H9 (cell line): Measurements from ENCODE around the gene RAP1GAP2. TPM values are rescaled to one million over a fixed set of nuclear protein-coding genes. Genes with fewer than 3 reads are reported as not detected.

Experiments used
- DNase-seq: peaks from one replicate; pipeline ENCODE4 v3.0.0-alpha.2; 2017
- H2AFZ ChIP-seq: one replicate; pipeline ENCODE4 v1.6.1; 2013; ENCODE audit warnings: mild to moderate bottlenecking, low read length, control low read depth, moderate library complexity
- H2AK5ac ChIP-seq: 2 replicates; pipeline ENCODE4 v1.6.1; 2013; ENCODE audit warnings: low read length, control low read depth, mixed read lengths; ENCODE audit not compliant: insufficient read length
- H2BK120ac ChIP-seq: one replicate; pipeline ENCODE4 v1.6.1; 2013; ENCODE audit warnings: low read depth, mild to moderate bottlenecking, low read length, control low read depth, inconsistent platforms; ENCODE audit not compliant: poor library complexity, severe bottlenecking
- H2BK12ac ChIP-seq: 2 replicates; pipeline ENCODE4 v1.6.1; 2013; ENCODE audit warnings: low read length, control low read depth, mixed read lengths, low read depth; ENCODE audit not compliant: insufficient read length
- H2BK15ac ChIP-seq: 2 replicates; pipeline ENCODE4 v1.6.1; 2013; ENCODE audit warnings: low read depth, low read length, control low read depth
- H2BK20ac ChIP-seq: one replicate; pipeline ENCODE4 v1.6.1; 2013; ENCODE audit warnings: low read depth, mild to moderate bottlenecking, low read length, control low read depth, inconsistent platforms; ENCODE audit not compliant: poor library complexity, severe bottlenecking
- H2BK5ac ChIP-seq: 2 replicates; pipeline ENCODE4 v1.6.1; 2013; ENCODE audit warnings: low read length, control low read depth, mixed read lengths; ENCODE audit not compliant: insufficient read length
- H3K14ac ChIP-seq: 2 replicates; pipeline ENCODE4 v1.6.1; 2013; ENCODE audit warnings: low read length, control low read depth; ENCODE audit not compliant: insufficient read depth
- H3K18ac ChIP-seq: 2 replicates; pipeline ENCODE4 v1.6.1; 2013; ENCODE audit warnings: low read depth, mild to moderate bottlenecking, mixed read lengths, low read length, control low read depth; ENCODE audit not compliant: insufficient read length
- H3K23ac ChIP-seq: 2 replicates; pipeline ENCODE4 v1.6.1; 2013; ENCODE audit warnings: low read length, control low read depth, mixed read lengths, low read depth; ENCODE audit not compliant: insufficient read length
- H3K23me2 ChIP-seq: 2 replicates; pipeline ENCODE4 v1.6.1; 2013; ENCODE audit warnings: low read depth, mild to moderate bottlenecking, mixed read lengths, low read length, control low read depth; ENCODE audit not compliant: insufficient read length, poor library complexity, severe bottlenecking
- H3K27ac ChIP-seq: 2 replicates; pipeline ENCODE4 v1.5.1; 2013; ENCODE audit warnings: low read length, control low read depth, mixed read lengths, low read depth; ENCODE audit not compliant: insufficient read length
- H3K27me3 ChIP-seq: 2 replicates; pipeline ENCODE4 v1.6.1; 2013; ENCODE audit warnings: low read length, control low read depth, inconsistent platforms; ENCODE audit not compliant: insufficient read depth
- H3K4ac ChIP-seq: 2 replicates; pipeline ENCODE4 v1.6.1; 2013; ENCODE audit warnings: low read depth, mild to moderate bottlenecking, control low read depth, inconsistent platforms, low read length, moderate library complexity
- H3K4me1 ChIP-seq: 2 replicates; pipeline ENCODE4 v1.6.1; 2013; ENCODE audit warnings: low read length, control low read depth, inconsistent platforms; ENCODE audit not compliant: insufficient read depth
- H3K4me2 ChIP-seq: 2 replicates; pipeline ENCODE4 v1.6.1; 2013; ENCODE audit warnings: low read length, control low read depth, mixed read lengths; ENCODE audit not compliant: insufficient read length, insufficient read depth
- H3K56ac ChIP-seq: 2 replicates; pipeline ENCODE4 v1.6.1; 2013; ENCODE audit warnings: low read depth, mild to moderate bottlenecking, mixed read lengths, low read length, control low read depth; ENCODE audit not compliant: insufficient read length
- H3K79me1 ChIP-seq: 2 replicates; pipeline ENCODE4 v1.6.1; 2013; ENCODE audit warnings: low read depth, mild to moderate bottlenecking, moderate library complexity, low read length, control low read depth, inconsistent platforms; ENCODE audit not compliant: insufficient read depth, poor library complexity, severe bottlenecking
- H3K79me2 ChIP-seq: 2 replicates; pipeline ENCODE4 v1.6.1; 2013; ENCODE audit warnings: low read length, control low read depth, inconsistent platforms; ENCODE audit not compliant: insufficient read depth
- H3K9ac ChIP-seq: 2 replicates; pipeline ENCODE4 v1.6.1; 2013; ENCODE audit warnings: low read length, control low read depth, mixed read lengths; ENCODE audit not compliant: insufficient read length; ENCODE audit errors: extremely low read depth
- H3K9me3 ChIP-seq: one replicate; pipeline ENCODE4 v1.6.1; 2013; ENCODE audit warnings: low read depth, low read length, inconsistent platforms; ENCODE audit not compliant: control insufficient read depth
- H3T11ph ChIP-seq: one replicate; pipeline ENCODE4 v1.6.1; 2013; ENCODE audit warnings: mild to moderate bottlenecking, low read length, control low read depth, inconsistent platforms
- H4K20me1 ChIP-seq: one replicate; pipeline ENCODE4 v1.6.1; 2013; ENCODE audit not compliant: control insufficient read depth, insufficient read length, insufficient read depth
- H4K5ac ChIP-seq: 2 replicates; pipeline ENCODE4 v1.6.1; 2013; ENCODE audit warnings: low read depth, mild to moderate bottlenecking, mixed read lengths, low read length, control low read depth; ENCODE audit not compliant: insufficient read length
- H4K8ac ChIP-seq: replicated peaks from 2 replicates; pipeline ENCODE4 v1.6.1; 2013; ENCODE audit warnings: low read length, control low read depth, mixed read lengths, low read depth; ENCODE audit not compliant: insufficient read length
- H4K91ac ChIP-seq: 2 replicates; pipeline ENCODE4 v1.6.1; 2013; ENCODE audit warnings: low read depth, mild to moderate bottlenecking, moderate library complexity, mixed read lengths, low read length, control low read depth; ENCODE audit not compliant: insufficient read length
- H3K27ac Mint-ChIP-seq, 3 experiments: 2 replicates in 2 of 3; 3 replicates in 1 of 3; pipeline ENCODE4 v1.8.0; 2020 to 2021; ENCODE audit warnings: mixed read lengths in 3 of 3, mild to moderate bottlenecking in 1 of 3, moderate library complexity in 1 of 3
- H3K27me3 Mint-ChIP-seq: 2 replicates; pipeline ENCODE4 v1.8.0; 2021; ENCODE audit warnings: low read depth, mild to moderate bottlenecking, moderate library complexity, mixed read lengths
- H3K36me3 Mint-ChIP-seq, 3 experiments: 2 replicates in 2 of 3; 3 replicates in 1 of 3; pipeline ENCODE4 v1.8.0; 2020 to 2021; ENCODE audit warnings: low read depth in 3 of 3, mixed read lengths in 3 of 3; ENCODE audit not compliant: insufficient read depth in 1 of 3
- H3K4me1 Mint-ChIP-seq, 2 experiments: 2 replicates each; pipeline ENCODE4 v1.8.0; 2020; ENCODE audit warnings: mixed read lengths in 2 of 2
- H3K4me3 Mint-ChIP-seq, 2 experiments: 2 replicates in 1 of 2; 3 replicates in 1 of 2; pipeline ENCODE4 v1.8.0; 2020 to 2021; ENCODE audit warnings: mild to moderate bottlenecking in 2 of 2, mixed read lengths in 2 of 2, moderate library complexity in 1 of 2
- H3K9me3 Mint-ChIP-seq, 2 experiments: 2 replicates in 1 of 2; 3 replicates in 1 of 2; pipeline ENCODE4 v1.8.0; 2020; ENCODE audit warnings: mild to moderate bottlenecking in 2 of 2, mixed read lengths in 2 of 2, moderate library complexity in 1 of 2
- CTCF ChIP-seq: fragments of 200-600 bp; sonication (generic); conservative IDR thresholded peaks from 3 replicates; pipeline ENCODE4 v1.8.0; 2021; ENCODE audit warnings: antibody characterized with exemption, mild to moderate bottlenecking
- WGBS: extraction: QIAGEN DNeasy Blood & Tissue Kit; methylation state at CpG from one replicate; pipeline ENCODE4 v1.1.7; 2013; ENCODE audit warnings: missing lambda C conversion rate, low lambda C conversion rate, mixed read lengths; ENCODE audit not compliant: insufficient read length; ENCODE audit errors: extremely low coverage; 5-methylcytosine and 5-hydroxymethylcytosine counted together
- total RNA-seq: library from RNA; stranded (reverse); gene quantifications from 2 replicates; pipeline ENCODE4 v1.2.1, GENCODE V29; 2021

Gene RAP1GAP2
- total RNA-seq, 1 experiment from 2014 or later: 33.8 TPM

- H3K27ac Mint-ChIP-seq: peak overlapping the region; percentile 14 to 59 (median 57); a peak in 3 of 7 replicates
- H3K9ac ChIP-seq: no peak overlapping the region
- peaks cover 14 to 38% (median 20%) of the 10 kb centered on the region in 3 experiments for H3K36me3 Mint-ChIP-seq
Measured at GRCh38 chr17:2911035-2911754, 115.0 kb downstream of the RAP1GAP2 start.

More at GRCh38 chr17:2911035-2911754, 115.0 kb downstream of the RAP1GAP2 start:
- Histone ChIP-seq H3K27me3 (no peaks in the 10 kb centered on the region), H3K79me2 (no peaks in the 10 kb centered on the region), H2BK120ac (no peak overlapping the region), H3K14ac (no peak overlapping the region), H2BK12ac (no peak overlapping the region), H2BK15ac (no peak overlapping the region), H2BK5ac (no peak overlapping the region), H3K23me2 (no peaks in the 10 kb centered on the region), H3K4me2 (no peak overlapping the region), H2AFZ (no peak overlapping the region), H4K20me1 (no peaks in the 10 kb centered on the region), H2AK5ac (no peak overlapping the region), H3K56ac (no peak overlapping the region), H3K79me1 (no peaks in the 10 kb centered on the region), H3K18ac (no peak overlapping the region), H3K4ac (no peak overlapping the region), H3K4me1 (no peaks in the 10 kb centered on the region), H3K27ac (no peak overlapping the region), H3K9me3 (no peaks in the 10 kb centered on the region), H3K23ac (no peak overlapping the region), H3T11ph (no peak overlapping the region), H2BK20ac (no peak overlapping the region), H4K8ac (no peak overlapping the region), H4K91ac (no peak overlapping the region), H4K5ac (no peak overlapping the region)
- TF ChIP-seq CTCF: no peak
- Mint-ChIP-seq H3K9me3 (peaks cover 5% of the 10 kb centered on the region in 2 experiments; a peak in 3 of 5 replicates), H3K4me1 (peaks cover 11 to 19% of the 10 kb centered on the region in 2 experiments), H3K4me3 (no peak overlapping the region), H3K27me3 (no peaks in the 10 kb centered on the region)
- DNase-seq: no peak
- WGBS: no CpG with 5 or more reads among the region's 19 CpGs
